Activated CD8-positive, alpha-beta T cell treated with anti-CD3 and anti-CD28 coated beads, Interleukin-2, amount 10 ng/mL, durations not matched to agents 7 days and 5 days (primary cell): ENCODE results near the gene CATSPERE. TPM values are rescaled to one million over a fixed set of nuclear protein-coding genes. Genes with fewer than 3 reads are reported as not detected.
"Not testable (repeated sequence)": the region's sequence is repeated elsewhere in the genome, so short reads cannot be mapped to it uniquely, and the experiment has no call there.

Experiments used
- ATAC-seq: fragments of 150-1000 bp; cut with Tn5 transposase; one replicate; pipeline ENCODE4 v1.10.0; 2021; ENCODE audit warnings: moderate library complexity
- CTCF ChIA-PET: fragments of 350-600 bp; sonication (Branson Sonifier 250); formaldehyde crosslinking; loops from one replicate; lab custom pipeline; 2021; ENCODE audit warnings: antibody characterized with exemption; lab: Charles Lee
- POLR2A ChIA-PET: fragments of 350-600 bp; sonication (Branson Sonifier 250); formaldehyde crosslinking; loops from one replicate; lab custom pipeline; 2021; ENCODE audit warnings: antibody characterized with exemption; lab: Charles Lee
- DNase-seq: peaks from one replicate; pipeline ENCODE4 v3.0.0-alpha.2; 2020
- H3K27ac Mint-ChIP-seq: one replicate; pipeline ENCODE4 v1.8.0; 2021; ENCODE audit warnings: mild to moderate bottlenecking, mixed read lengths
- H3K27me3 Mint-ChIP-seq: one replicate; pipeline ENCODE4 v1.8.0; 2021; ENCODE audit warnings: low read depth, mixed read lengths
- H3K36me3 Mint-ChIP-seq: one replicate; pipeline ENCODE4 v1.8.0; 2021; ENCODE audit warnings: low read depth, mixed read lengths
- H3K4me1 Mint-ChIP-seq: one replicate; pipeline ENCODE4 v1.8.0; 2021; ENCODE audit warnings: low read depth, mixed read lengths
- H3K4me3 Mint-ChIP-seq: one replicate; pipeline ENCODE4 v1.8.0; 2021; ENCODE audit warnings: mild to moderate bottlenecking, mixed read lengths
- H3K9me3 Mint-ChIP-seq: one replicate; pipeline ENCODE4 v1.8.0; 2022; ENCODE audit warnings: mixed read lengths; ENCODE audit not compliant: insufficient read depth
- total RNA-seq, 2 experiments: library from RNA; stranded (reverse); gene quantifications; one replicate each; pipeline ENCODE4 v1.2.3, GENCODE V29; 2021

Gene CATSPERE
- total RNA-seq, 2 experiments from 2014 or later: 0.37 to 0.61 TPM

DNA sequence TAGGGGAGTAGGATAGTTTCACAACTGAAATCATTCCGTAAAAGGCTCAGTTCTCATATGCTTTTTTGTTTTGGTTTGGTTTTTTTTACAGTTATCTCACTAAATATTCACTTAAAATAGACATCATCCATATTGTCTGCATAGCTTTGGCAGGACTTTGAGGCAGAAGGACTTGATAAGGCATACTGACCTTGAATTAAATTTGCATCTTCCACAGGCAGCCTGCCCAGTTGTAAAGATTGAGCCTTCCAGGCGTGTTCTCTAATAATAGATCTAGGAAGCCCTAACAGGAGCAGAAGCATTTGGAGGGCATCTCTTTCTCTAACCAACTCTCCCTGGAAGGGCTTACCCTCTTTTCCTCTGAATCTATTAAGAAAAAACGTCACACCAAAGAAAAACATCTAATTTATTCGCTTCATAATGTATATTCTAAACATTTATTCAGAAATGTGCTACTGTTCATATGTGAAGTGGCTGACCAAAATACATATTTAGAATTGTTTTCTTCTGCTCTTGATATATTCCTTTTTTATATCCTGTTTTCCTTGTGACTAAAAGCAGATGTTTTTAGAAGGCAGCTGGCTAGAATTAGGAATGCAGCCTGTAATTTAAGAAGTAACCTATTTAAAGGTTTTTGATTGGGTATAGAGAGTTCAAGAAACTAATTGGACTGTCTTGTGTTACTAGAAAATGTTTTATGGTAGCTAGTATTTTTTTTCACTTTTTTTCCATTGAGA, 212.0 kb downstream of the CATSPERE start:
- CTCF ChIA-PET: no interaction called here
- ATAC-seq (no peak), DNase-seq (no peak)
- H3K4me3 Mint-ChIP-seq: no peak overlapping the region
- H3K27me3 Mint-ChIP-seq: no peaks in the 10 kb centered on the region
- no peaks in the 10 kb centered on the region for H3K9me3 Mint-ChIP-seq
- POLR2A ChIA-PET: interaction anchor here (0.7 kb wide), 1 partner anchor 522 kb away, joined by 3 read pairs; no protein-coding TSS in a partner anchor
- peaks cover 38% of the 10 kb centered on the region for H3K36me3 Mint-ChIP-seq
- peaks cover 3% of the 10 kb centered on the region for H3K4me1 Mint-ChIP-seq
- no peak overlapping the region for H3K27ac Mint-ChIP-seq

DNA sequence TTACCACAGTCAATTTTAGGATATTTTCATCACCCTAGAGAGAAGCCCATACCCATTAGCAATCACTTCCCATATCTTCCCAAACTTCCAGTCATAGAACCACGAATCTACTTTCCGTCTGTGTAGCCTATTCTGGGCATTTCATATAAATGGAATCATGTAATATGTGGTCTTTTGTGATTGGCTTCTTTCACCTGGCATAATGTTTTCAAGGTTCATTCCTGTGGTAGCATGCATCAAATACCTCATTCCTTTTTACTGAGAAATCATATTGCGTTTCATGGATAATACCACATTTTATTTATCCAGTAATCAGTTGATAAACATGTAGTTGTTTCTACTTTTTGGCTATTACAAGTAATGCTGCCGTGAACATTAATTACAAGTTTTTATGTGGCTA, 213.4 kb downstream of the CATSPERE start:
- Mint-ChIP-seq H3K36me3 (peaks cover 44% of the 10 kb centered on the region), H3K9me3 (no peaks in the 10 kb centered on the region), H3K4me3 (no peak overlapping the region), H3K27me3 (no peaks in the 10 kb centered on the region), H3K4me1 (peaks cover 3% of the 10 kb centered on the region), H3K27ac (no peak overlapping the region)
- no peak for ATAC-seq
- CTCF ChIA-PET: no interaction called here
- POLR2A ChIA-PET: no interaction called here
- no peak for DNase-seq

DNA sequence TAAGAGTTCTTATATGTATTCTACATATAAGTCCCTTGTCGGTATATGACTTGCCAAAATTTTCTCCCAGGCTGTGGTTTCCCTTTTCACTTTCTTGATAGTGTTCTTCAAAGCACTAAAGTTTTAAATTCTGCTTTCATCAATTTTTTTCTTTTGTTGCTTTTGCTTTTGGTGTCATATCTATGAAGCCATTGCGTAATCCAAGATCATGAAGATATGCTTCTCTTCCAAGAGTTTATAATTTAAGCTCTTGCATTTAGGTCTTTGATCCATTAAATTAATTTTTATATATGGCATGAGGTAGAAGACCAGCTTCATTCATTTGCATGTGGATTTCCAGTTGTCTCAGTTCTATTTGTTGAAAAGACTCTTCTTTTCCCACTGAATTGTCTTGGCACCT, 214.1 kb downstream of the CATSPERE start:
- Mint-ChIP-seq H3K4me3 (no peak overlapping the region), H3K36me3 (peaks cover 44% of the 10 kb centered on the region), H3K4me1 (peaks cover 3% of the 10 kb centered on the region), H3K9me3 (no peaks in the 10 kb centered on the region), H3K27me3 (no peaks in the 10 kb centered on the region), H3K27ac (no peak overlapping the region)
- CTCF ChIA-PET: no interaction called here
- POLR2A ChIA-PET: no interaction called here
- ATAC-seq: no peak
- DNase-seq: no peak

DNA sequence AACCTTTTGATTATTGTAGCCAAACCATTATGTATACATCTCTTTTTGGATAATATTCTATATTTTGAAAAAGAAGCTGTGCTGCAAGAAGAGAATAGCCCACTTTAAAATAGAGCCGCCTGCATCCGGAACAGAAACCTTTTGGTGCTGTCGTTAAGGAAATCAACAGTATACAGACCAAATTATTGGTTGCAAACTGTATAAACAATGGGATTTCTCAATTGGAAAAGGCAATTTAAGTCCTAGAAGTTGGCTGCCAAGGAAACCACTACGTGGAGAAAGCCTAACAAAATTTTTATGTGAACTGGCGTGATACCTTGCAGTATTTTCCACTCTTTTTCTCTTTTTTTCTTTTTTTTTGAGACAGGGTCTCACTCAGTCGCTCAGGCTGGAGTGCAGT, 217.6 kb downstream of the CATSPERE start:
- Mint-ChIP-seq H3K27me3 (no peaks in the 10 kb centered on the region), H3K9me3 (no peaks in the 10 kb centered on the region), H3K4me3 (no peak overlapping the region), H3K27ac (no peak overlapping the region), H3K4me1 (peaks cover 8% of the 10 kb centered on the region), H3K36me3 (peaks cover 44% of the 10 kb centered on the region)
- ATAC-seq (no peak), DNase-seq (no peak)
- ChIA-PET POLR2A (no interaction called here), CTCF (no interaction called here)

DNA sequence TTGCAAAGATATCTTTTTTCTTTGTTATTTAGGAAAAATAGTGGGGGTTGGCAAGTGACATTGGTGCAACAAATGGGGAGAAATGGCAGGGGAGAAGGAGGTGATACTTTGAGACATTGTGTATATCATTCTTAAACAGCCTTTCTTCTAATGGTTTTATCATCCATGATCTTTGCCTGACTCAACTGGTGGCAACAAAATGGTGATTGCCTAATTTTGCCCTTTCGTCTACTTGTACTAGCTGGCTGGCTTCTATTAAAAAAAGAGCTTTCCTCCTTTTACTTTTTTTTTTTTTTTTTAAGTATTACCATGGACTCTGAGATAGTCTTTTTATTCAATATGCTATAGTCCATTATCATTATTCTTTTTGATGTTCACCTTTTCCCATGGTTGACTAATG, 219.6 kb downstream of the CATSPERE start:
- POLR2A ChIA-PET: no interaction called here
- CTCF ChIA-PET: no interaction called here
- peaks cover 36% of the 10 kb centered on the region for H3K36me3 Mint-ChIP-seq
- no peak overlapping the region for H3K4me3 Mint-ChIP-seq
- H3K4me1 Mint-ChIP-seq: peaks cover 8% of the 10 kb centered on the region
- ATAC-seq (no peak), DNase-seq (no peak)
- H3K27me3 Mint-ChIP-seq: no peaks in the 10 kb centered on the region
- no peak overlapping the region for H3K27ac Mint-ChIP-seq
- H3K9me3 Mint-ChIP-seq: no peaks in the 10 kb centered on the region

DNA sequence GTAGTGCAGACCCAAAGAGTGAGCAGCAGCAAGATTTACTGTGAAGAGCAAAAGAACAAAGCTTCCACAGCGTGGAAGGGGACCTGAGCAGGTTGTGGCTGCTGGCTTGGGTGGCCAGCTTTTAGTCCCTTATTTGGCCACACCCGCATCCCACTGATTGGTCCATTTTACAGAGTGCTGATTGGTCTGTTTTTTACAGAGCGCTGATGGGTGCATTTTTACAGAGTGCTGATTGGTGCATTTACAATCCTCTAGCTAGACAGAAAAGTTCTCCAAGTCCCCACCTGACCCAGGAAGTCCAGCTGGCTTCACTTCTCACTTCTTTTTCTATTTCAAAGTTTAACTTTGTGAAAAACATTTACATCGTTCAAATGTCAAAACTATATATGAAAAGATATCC, 221.0 kb downstream of the CATSPERE start:
- H3K4me3 Mint-ChIP-seq, POLR2A ChIA-PET, H3K4me1 Mint-ChIP-seq, H3K27ac Mint-ChIP-seq, CTCF ChIA-PET, ATAC-seq, H3K9me3 Mint-ChIP-seq, H3K27me3 Mint-ChIP-seq, DNase-seq: not testable (repeated sequence)
- peaks cover 43% of the 10 kb centered on the region for H3K36me3 Mint-ChIP-seq

Other genes starting within 250 kb of the CATSPERE start
- 10 to 100 TPM; 53.3 to 54.6 TPM for gene ADSS2, start 9.4 kb upstream of the CATSPERE start, total RNA-seq
- gene DESI2, start 191.9 kb downstream of the CATSPERE start, total RNA-seq: 10 to 100 TPM; 29.1 to 34.3 TPM